ENCODE data around the gene SLC16A14. TPM values are rescaled to one million over a fixed set of nuclear protein-coding genes. Genes with fewer than 3 reads are reported as not detected.

The SLC16A14 gene
- total and polyA plus RNA-seq, 2 experiments from 2014 or later = 1.1 to 2.7 TPM

DNA sequence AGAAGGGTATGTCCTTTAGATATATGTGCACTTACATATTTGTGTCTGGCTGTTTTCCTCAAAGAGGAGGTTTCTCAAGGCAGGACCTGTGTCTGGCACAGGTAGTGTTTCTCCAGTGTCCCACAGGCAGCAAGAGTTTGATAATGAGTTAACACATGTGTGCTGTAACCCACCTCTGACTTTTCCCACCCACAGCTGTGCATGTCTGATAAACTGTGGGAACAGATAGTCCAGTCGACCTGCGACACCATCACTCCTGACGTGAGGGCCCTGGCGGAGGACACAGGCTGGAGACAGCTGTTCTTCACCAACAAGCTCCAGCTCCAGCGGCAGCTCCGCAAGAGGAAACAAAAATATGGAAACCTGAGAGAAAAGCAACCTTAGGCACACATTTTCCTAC, 58.2 kb downstream of the SLC16A14 start (continued):
- TF ChIP-seq ZNF462 (CRISPR knock-in tag; IDR thresholded peaks at IDR 0.05) = no peak
- no peak for TF ChIP-seq ZNF331 (CRISPR knock-in tag; IDR thresholded peaks at IDR 0.05; ENCODE audit: low read depth)
- no peak for TF ChIP-seq POLR2AphosphoS5 (IDR thresholded peaks at IDR 0.05; ENCODE audit: low read depth)
- TF ChIP-seq ZNF114 (CRISPR knock-in tag; IDR thresholded peaks at IDR 0.05) = no peak
- no peak for TF ChIP-seq CREB1 (CRISPR knock-in tag; IDR thresholded peaks at IDR 0.05; ENCODE audit: low read depth)
- no peak for TF ChIP-seq CTCF (conservative IDR thresholded peaks at IDR 0.05; ENCODE audit: low read depth in 2 of 2)
- no peak for TF ChIP-seq JUNB (IDR thresholded peaks at IDR 0.05; ENCODE audit: unreplicated experiment)

- ATAC-seq (no peak), DNase-seq (ENCODE audit: low spot score) (no peak)
- no peak overlapping the region for H3K4me2 ChIP-seq
- no peaks in the 10 kb centered on the region for H3K79me2 ChIP-seq (replicated peaks; ENCODE audit: insufficient read depth)
- no peak overlapping the region for H3K4me3 ChIP-seq
- Mint-ChIP-seq H3K9me3 (no peaks in the 10 kb centered on the region), H3K4me3 (no peak overlapping the region), H3K27me3 (ENCODE audit: insufficient read depth, low read depth, poor library complexity) (peaks cover 7% of the 10 kb centered on the region), H3K27ac (no peak overlapping the region), H3K36me3 (ENCODE audit: low read depth) (peaks cover 2% of the 10 kb centered on the region; the same call in 1 of the 3 replicates), H3K4me1 (no peaks in the 10 kb centered on the region)
- no peaks in the 10 kb centered on the region for H4K20me1 ChIP-seq (replicated peaks; ENCODE audit: insufficient read depth)
- H3K4me1 ChIP-seq (ENCODE audit: insufficient read depth) = no peaks in the 10 kb centered on the region
- no peaks in the 10 kb centered on the region for H3K27me3 ChIP-seq (ENCODE audit: insufficient read depth)
- H2AFZ ChIP-seq = no peak overlapping the region
- no peaks in the 10 kb centered on the region for H3K9me2 ChIP-seq (ENCODE audit: insufficient read depth)
- H3K27ac ChIP-seq (ENCODE audit: low read depth) = no peak overlapping the region
- no peak for TF ChIP-seq ZNF114 (CRISPR knock-in tag; IDR thresholded peaks at IDR 0.05)
- TF ChIP-seq EZH2 (IDR thresholded peaks at IDR 0.05; ENCODE audit: low read depth, unreplicated experiment) = no peak
- TF ChIP-seq NANOG (IDR thresholded peaks at IDR 0.05; ENCODE audit: borderline replicate concordance) = no peak
- TF ChIP-seq JUNB (IDR thresholded peaks at IDR 0.05; ENCODE audit: unreplicated experiment) = no peak
- no peak for TF ChIP-seq EZH2phosphoT487 (IDR thresholded peaks at IDR 0.05; ENCODE audit: unreplicated experiment)
- TF ChIP-seq ZNF331 (CRISPR knock-in tag; IDR thresholded peaks at IDR 0.05; ENCODE audit: low read depth) = no peak
- TF ChIP-seq POLR2AphosphoS5 (IDR thresholded peaks at IDR 0.05; ENCODE audit: low read depth) = no peak
- H3F3A ChIP-seq (replicated peaks; ENCODE audit: low read depth) = no peaks in the 10 kb centered on the region
- no peaks in the 10 kb centered on the region for H3K36me3 ChIP-seq (ENCODE audit: insufficient read depth)
Observed at GRCh38 chr2:230008708-230009066, 60.0 kb downstream of the SLC16A14 start.
